Lung (tissue), 12 donors: ENCODE results near the gene DDX53. TPM values are rescaled to one million over a fixed set of nuclear protein-coding genes. Genes with fewer than 3 reads are reported as not detected.

Experiments used
- ATAC-seq: fragments of 200-7000 bp; cut with Tn5 transposase; one replicate; pipeline ENCODE4 v1.9.1; 2020; ENCODE audit warnings: moderate number of reproducible peaks; ENCODE audit not compliant: insufficient read depth, low FRiP score
- DNase-seq, 3 donors: peaks; one replicate each; pipeline ENCODE4 v3.0.0-alpha.2; 2013 to 2017
- H3K27ac ChIP-seq, 2 donors: one replicate each; pipeline ENCODE4 v1.5.1; 2013; ENCODE audit warnings: mild to moderate bottlenecking in 2 of 2, moderate library complexity in 2 of 2, control low read depth in 1 of 2, inconsistent platforms in 1 of 2, low read depth in 1 of 2, low read length in 1 of 2
- H3K27me3 ChIP-seq, 3 donors: one replicate each; pipeline ENCODE4 v1.5.1; 2013; ENCODE audit warnings: low read length in 2 of 3; ENCODE audit not compliant: control insufficient read depth in 3 of 3, insufficient read depth in 3 of 3
- H3K36me3 ChIP-seq, 4 donors: one replicate each; pipeline ENCODE4 v1.5.1; 2013; ENCODE audit warnings: low read length in 4 of 4, mild to moderate bottlenecking in 1 of 4, moderate library complexity in 1 of 4; ENCODE audit not compliant: control insufficient read depth in 4 of 4, insufficient read depth in 4 of 4
- H3K4me1 ChIP-seq, 5 donors: one replicate each; pipeline ENCODE4 v1.5.1; 2013; ENCODE audit warnings: low read length in 5 of 5, mild to moderate bottlenecking in 2 of 5, moderate library complexity in 1 of 5; ENCODE audit not compliant: control insufficient read depth in 5 of 5, insufficient read depth in 5 of 5
- H3K4me3 ChIP-seq: one replicate; pipeline ENCODE4 v1.5.1; 2013; ENCODE audit warnings: mild to moderate bottlenecking, control low read depth, moderate library complexity
- H3K9ac ChIP-seq, 2 donors: one replicate each; pipeline ENCODE4 v1.5.1; 2013; ENCODE audit warnings: low read length in 2 of 2, control low read depth in 1 of 2; ENCODE audit not compliant: insufficient read depth in 1 of 2
- H3K9me3 ChIP-seq, 4 donors: one replicate each; pipeline ENCODE4 v1.5.1; 2013; ENCODE audit warnings: low read length in 3 of 4, mild to moderate bottlenecking in 1 of 4, moderate library complexity in 1 of 4; ENCODE audit not compliant: control insufficient read depth in 4 of 4, insufficient read depth in 3 of 4
- WGBS, 2 donors: extraction: QIAGEN DNeasy Blood & Tissue Kit; methylation state at CpG; one replicate each; pipeline ENCODE4 v1.1.7; 2013; 5-methylcytosine and 5-hydroxymethylcytosine counted together
- polyA plus RNA-seq, 2 donors: library from polyadenylated mRNA; stranded (reverse); fragments of 200-250 nt; gene quantifications; one replicate each; pipeline ENCODE4 v1.2.1, GENCODE V29; 2013
- total RNA-seq, 2 donors: library from RNA; depleted of rRNA in 1 of 2; stranded (reverse); fragments of >200 nt in 1 of 2; gene quantifications; one replicate each; pipeline ENCODE4 v1.2.1, GENCODE V29; 2014 to 2021
- TF ChIP-seq, protein P1 (sequence below): IDR thresholded peaks from 2 replicates; pipeline ENCODE4 v1.5.1; 2012; ENCODE audit warnings: mild to moderate bottlenecking; ENCODE audit errors: control extremely low read depth, extremely low read depth
- donor health status: control.
- donor health status: control.
- donor health status: Bipolar disorder and iron deficiency.
- donor health status: healthy.
- donor health status: DM: yes; HTN: yes; CAD: no.

The DDX53 gene
- total and polyA plus RNA-seq, 4 donors: not detected

DNA sequence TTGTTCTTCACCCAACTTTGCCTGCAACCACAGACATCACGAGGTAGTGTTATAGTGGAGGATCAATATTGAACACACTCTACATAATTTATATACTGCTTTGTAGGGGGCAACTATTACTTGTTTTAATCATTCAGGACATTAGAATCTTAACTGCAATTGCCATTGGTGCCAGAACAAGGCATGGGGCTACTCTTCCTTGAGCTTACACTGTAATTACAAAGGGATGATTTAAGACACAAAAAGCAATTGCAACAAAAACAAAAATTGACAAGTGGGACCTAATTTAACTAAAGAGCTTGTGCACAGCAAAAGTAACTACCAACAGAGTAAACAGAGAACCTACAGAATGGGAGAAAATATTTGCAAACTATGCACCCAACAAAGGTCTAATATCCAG is 24.0 kb upstream of the DDX53 start:
- Histone ChIP-seq H3K27ac (no peak overlapping the region), H3K36me3 (no peaks in the 10 kb centered on the region), H3K4me1 (no peaks in the 10 kb centered on the region), H3K27me3 (peaks cover 0 to 3% (median 0%) of the 10 kb centered on the region in 3 donors), H3K9me3 (peaks cover 0 to under 1% (median 0%) of the 10 kb centered on the region in 4 donors), H3K9ac (no peak overlapping the region), H3K4me3 (no peak overlapping the region)
- TF ChIP-seq, protein P1, sequence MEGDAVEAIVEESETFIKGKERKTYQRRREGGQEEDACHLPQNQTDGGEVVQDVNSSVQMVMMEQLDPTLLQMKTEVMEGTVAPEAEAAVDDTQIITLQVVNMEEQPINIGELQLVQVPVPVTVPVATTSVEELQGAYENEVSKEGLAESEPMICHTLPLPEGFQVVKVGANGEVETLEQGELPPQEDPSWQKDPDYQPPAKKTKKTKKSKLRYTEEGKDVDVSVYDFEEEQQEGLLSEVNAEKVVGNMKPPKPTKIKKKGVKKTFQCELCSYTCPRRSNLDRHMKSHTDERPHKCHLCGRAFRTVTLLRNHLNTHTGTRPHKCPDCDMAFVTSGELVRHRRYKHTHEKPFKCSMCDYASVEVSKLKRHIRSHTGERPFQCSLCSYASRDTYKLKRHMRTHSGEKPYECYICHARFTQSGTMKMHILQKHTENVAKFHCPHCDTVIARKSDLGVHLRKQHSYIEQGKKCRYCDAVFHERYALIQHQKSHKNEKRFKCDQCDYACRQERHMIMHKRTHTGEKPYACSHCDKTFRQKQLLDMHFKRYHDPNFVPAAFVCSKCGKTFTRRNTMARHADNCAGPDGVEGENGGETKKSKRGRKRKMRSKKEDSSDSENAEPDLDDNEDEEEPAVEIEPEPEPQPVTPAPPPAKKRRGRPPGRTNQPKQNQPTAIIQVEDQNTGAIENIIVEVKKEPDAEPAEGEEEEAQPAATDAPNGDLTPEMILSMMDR: no peak
- DNase-seq (no peak), ATAC-seq (no peak)
- 60 to 82% methylated on average over 1 of the region's 1 CpG for WGBS, 2 donors

DNA sequence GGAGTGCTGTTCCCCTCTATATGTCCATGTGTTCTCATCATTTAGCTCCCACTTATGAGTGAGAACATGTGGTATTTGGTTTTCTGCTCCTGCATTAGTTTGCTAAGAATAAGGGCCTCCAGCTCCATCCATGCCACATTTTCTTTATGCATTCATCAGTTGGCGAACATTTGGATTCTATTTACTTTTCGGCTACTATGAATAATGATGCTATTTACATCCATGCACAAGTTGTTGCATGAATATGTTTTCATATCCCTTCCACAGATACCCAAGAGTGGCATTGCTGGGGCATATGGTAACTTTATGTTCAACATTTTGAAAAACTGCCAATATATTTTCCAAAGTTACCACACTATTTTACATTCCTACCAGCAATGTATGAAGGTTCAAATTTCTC is 13.8 kb upstream of the DDX53 start:
- TF ChIP-seq, protein P1: no peak
- H3K9me3 ChIP-seq: no peaks in the 10 kb centered on the region
- H3K36me3 ChIP-seq: no peaks in the 10 kb centered on the region
- H3K27me3 ChIP-seq: peaks cover 0 to 5% (median 0%) of the 10 kb centered on the region in 3 donors
- no peak overlapping the region for H3K27ac ChIP-seq
- H3K4me3 ChIP-seq: no peak overlapping the region
- H3K4me1 ChIP-seq: no peaks in the 10 kb centered on the region
- DNase-seq (no peak), ATAC-seq (no peak)
- H3K9ac ChIP-seq: no peak overlapping the region
- 97 to 100% methylated on average over 2 of the region's 2 CpGs for WGBS, 2 donors

DNA sequence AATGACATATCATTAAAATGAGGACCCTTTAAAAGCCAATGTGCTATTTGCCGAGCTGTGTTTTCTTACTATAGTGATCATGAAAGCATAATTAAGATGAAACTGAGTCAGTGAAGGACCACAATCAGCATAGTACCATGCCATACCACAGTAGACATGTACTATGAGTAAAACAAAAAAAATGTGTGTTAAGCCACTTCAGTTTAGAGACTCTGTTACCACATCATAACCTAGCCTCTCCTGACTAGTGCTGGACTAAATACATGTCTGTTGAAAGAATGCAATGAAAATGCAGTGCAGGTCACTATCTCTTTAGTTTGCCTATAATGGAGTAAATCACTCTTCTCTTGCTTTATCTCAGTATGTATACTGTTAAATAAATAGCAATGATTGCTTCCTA is 12.3 kb upstream of the DDX53 start:
- WGBS, 2 donors: 87 to 88% methylated on average over 1 of the region's 1 CpG
- peaks cover 0 to 5% (median 0%) of the 10 kb centered on the region in 3 donors for H3K27me3 ChIP-seq

More for the DNA sequence above, 12.3 kb upstream of the DDX53 start:
- no peak overlapping the region for H3K27ac ChIP-seq
- TF ChIP-seq, protein P1: no peak
- H3K36me3 ChIP-seq: no peaks in the 10 kb centered on the region
- H3K9me3 ChIP-seq: no peaks in the 10 kb centered on the region
- no peak overlapping the region for H3K4me3 ChIP-seq
- no peak for DNase-seq
- no peak for ATAC-seq
- H3K9ac ChIP-seq: no peak overlapping the region
- H3K4me1 ChIP-seq: no peaks in the 10 kb centered on the region
